ENCODE data around the gene HACD3.

DNA sequence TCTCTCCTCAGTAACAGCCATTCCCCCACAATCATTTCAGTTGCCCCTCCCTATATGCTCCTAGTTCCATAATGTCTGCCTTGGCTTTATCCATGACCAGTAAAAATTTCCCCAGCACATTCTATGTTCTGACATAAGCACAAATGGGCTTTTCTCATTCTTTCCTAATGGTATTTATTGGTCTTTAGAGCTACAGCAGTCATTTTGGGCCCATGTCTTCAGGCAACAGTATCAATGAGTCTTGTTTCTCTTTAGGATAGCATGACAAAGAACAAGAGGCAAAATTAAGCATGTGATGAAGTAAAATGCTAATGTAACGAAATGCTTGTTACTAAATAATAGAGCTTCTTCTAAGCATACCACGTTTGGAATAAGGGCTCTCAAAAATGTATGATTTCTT, 20.9 kb upstream of the HACD3 start:
- TF ChIP-seq, protein P1, sequence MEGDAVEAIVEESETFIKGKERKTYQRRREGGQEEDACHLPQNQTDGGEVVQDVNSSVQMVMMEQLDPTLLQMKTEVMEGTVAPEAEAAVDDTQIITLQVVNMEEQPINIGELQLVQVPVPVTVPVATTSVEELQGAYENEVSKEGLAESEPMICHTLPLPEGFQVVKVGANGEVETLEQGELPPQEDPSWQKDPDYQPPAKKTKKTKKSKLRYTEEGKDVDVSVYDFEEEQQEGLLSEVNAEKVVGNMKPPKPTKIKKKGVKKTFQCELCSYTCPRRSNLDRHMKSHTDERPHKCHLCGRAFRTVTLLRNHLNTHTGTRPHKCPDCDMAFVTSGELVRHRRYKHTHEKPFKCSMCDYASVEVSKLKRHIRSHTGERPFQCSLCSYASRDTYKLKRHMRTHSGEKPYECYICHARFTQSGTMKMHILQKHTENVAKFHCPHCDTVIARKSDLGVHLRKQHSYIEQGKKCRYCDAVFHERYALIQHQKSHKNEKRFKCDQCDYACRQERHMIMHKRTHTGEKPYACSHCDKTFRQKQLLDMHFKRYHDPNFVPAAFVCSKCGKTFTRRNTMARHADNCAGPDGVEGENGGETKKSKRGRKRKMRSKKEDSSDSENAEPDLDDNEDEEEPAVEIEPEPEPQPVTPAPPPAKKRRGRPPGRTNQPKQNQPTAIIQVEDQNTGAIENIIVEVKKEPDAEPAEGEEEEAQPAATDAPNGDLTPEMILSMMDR (conservative IDR thresholded peaks at IDR 0.05), result no peak
- no peak for TF ChIP-seq ZFX (IDR thresholded peaks at IDR 0.05)

All from C4-2B (cell line).